Measurements from ENCODE around the gene AUTS2.

AUTS2 gene

GRCh38 chr7:70597066-70597465 is 998.8 kb downstream of the AUTS2 start:
- Mint-ChIP-seq H3K36me3 (ENCODE audit: low read depth) (peaks cover 22% of the 10 kb centered on the region), H3K27me3 (ENCODE audit: low read depth) (peaks cover 63% of the 10 kb centered on the region), H3K4me1 (peaks cover 33% of the 10 kb centered on the region), H3K9me3 (peaks cover 11% of the 10 kb centered on the region), H3K27ac (no peak overlapping the region), H3K4me3 (peak overlapping the region; percentile 60 to 73 (median 66))
- no peak for TF ChIP-seq CTCF (IDR thresholded peaks at IDR 0.05; ENCODE audit: unreplicated experiment in 3 of 3)

GRCh38 chr7:70598976-70599375 is 1000.7 kb downstream of the AUTS2 start:
- Mint-ChIP-seq H3K36me3 (ENCODE audit: low read depth) (peaks cover 38% of the 10 kb centered on the region), H3K4me1 (peaks cover 33% of the 10 kb centered on the region), H3K27ac (peak overlapping the region in 1 of 3 experiments; percentile 35), H3K4me3 (peak overlapping the region in 1 of 3 experiments; percentile 43), H3K9me3 (peaks cover 11% of the 10 kb centered on the region), H3K27me3 (ENCODE audit: low read depth) (peaks cover 55% of the 10 kb centered on the region)
- TF ChIP-seq CTCF (IDR thresholded peaks at IDR 0.05; ENCODE audit: unreplicated experiment in 3 of 3), result no peak

GRCh38 chr7:70599446-70600190 is 1001.3 kb downstream of the AUTS2 start:
- H3K36me3 Mint-ChIP-seq (ENCODE audit: low read depth), result peaks cover 43% of the 10 kb centered on the region
- H3K27me3 Mint-ChIP-seq (ENCODE audit: low read depth), result peaks cover 50% of the 10 kb centered on the region
- peaks cover 11% of the 10 kb centered on the region for H3K9me3 Mint-ChIP-seq

GRCh38 chr7:70600993-70601392 is 1002.7 kb downstream of the AUTS2 start:
- no peak for TF ChIP-seq CTCF (IDR thresholded peaks at IDR 0.05; ENCODE audit: unreplicated experiment in 3 of 3)
- H3K4me1 Mint-ChIP-seq, result peaks cover 24% of the 10 kb centered on the region
- peaks cover 15% of the 10 kb centered on the region for H3K9me3 Mint-ChIP-seq
- H3K36me3 Mint-ChIP-seq (ENCODE audit: low read depth), result peaks cover 52% of the 10 kb centered on the region
- H3K4me3 Mint-ChIP-seq, result no peak overlapping the region
- peaks cover 38% of the 10 kb centered on the region for H3K27me3 Mint-ChIP-seq (ENCODE audit: low read depth)
- no peak overlapping the region for H3K27ac Mint-ChIP-seq

More at GRCh38 chr7:70599446-70600190, 1001.3 kb downstream of the AUTS2 start:
- Mint-ChIP-seq H3K27ac (no peak overlapping the region), H3K4me1 (peaks cover 30% of the 10 kb centered on the region), H3K4me3 (no peak overlapping the region)
- no peak for TF ChIP-seq CTCF (IDR thresholded peaks at IDR 0.05; ENCODE audit: unreplicated experiment in 3 of 3)

GRCh38 chr7:70602117-70602516 is 1003.8 kb downstream of the AUTS2 start:
- no peak for TF ChIP-seq CTCF (IDR thresholded peaks at IDR 0.05; ENCODE audit: unreplicated experiment in 3 of 3)
- Mint-ChIP-seq H3K4me1 (peaks cover 17% of the 10 kb centered on the region), H3K27me3 (ENCODE audit: low read depth) (peaks cover 28% of the 10 kb centered on the region), H3K36me3 (ENCODE audit: low read depth) (peaks cover 52% of the 10 kb centered on the region), H3K27ac (no peak overlapping the region), H3K4me3 (no peak overlapping the region), H3K9me3 (peaks cover 15% of the 10 kb centered on the region)

GRCh38 chr7:70607281-70607680 is 1009.0 kb downstream of the AUTS2 start:
- Mint-ChIP-seq H3K4me3 (no peak overlapping the region), H3K4me1 (no peaks in the 10 kb centered on the region), H3K27me3 (ENCODE audit: low read depth) (peaks cover 9% of the 10 kb centered on the region), H3K9me3 (peaks cover 4% of the 10 kb centered on the region), H3K27ac (no peak overlapping the region), H3K36me3 (ENCODE audit: low read depth) (peaks cover 29% of the 10 kb centered on the region)
- no peak for TF ChIP-seq CTCF (IDR thresholded peaks at IDR 0.05; ENCODE audit: unreplicated experiment in 3 of 3)
